ENCODE results near the gene SLC25A14.

- TF ChIP-seq CTCF (conservative IDR thresholded peaks at IDR 0.05; ENCODE audit: low read depth, low read length) (no peak), EZH2 (IDR thresholded peaks at IDR 0.05; ENCODE audit: borderline replicate concordance, low read depth, low read length, poor library complexity, severe bottlenecking) (no peak)
Measured at GRCh38 chrX:130296297-130296678, 43.4 kb upstream of the SLC25A14 start.
